ENCODE results near the gene VIL1.

Gene VIL1

GRCh38 chr2:218456849-218457248, 37.9 kb downstream of the VIL1 start:
- no peak for DNase-seq (ENCODE audit: low read depth in 1 of 2, low spot score in 1 of 2)
- no peak overlapping the region for H3K4me3 ChIP-seq (replicated peaks; ENCODE audit: insufficient read depth, low read length)
- TF ChIP-seq CTCF (IDR thresholded peaks at IDR 0.05; ENCODE audit: insufficient read depth, low read length) (no peak), SPI1 (IDR thresholded peaks at IDR 0.05; ENCODE audit: borderline replicate concordance, low read depth) (no peak), POLR2AphosphoS5 (IDR thresholded peaks at IDR 0.05; ENCODE audit: low read depth) (no peak), REST (IDR thresholded peaks at IDR 0.05; ENCODE audit: insufficient replicate concordance, low read depth) (no peak), GABPA (IDR thresholded peaks at IDR 0.05; ENCODE audit: low read depth) (no peak)
- H3K27me3 ChIP-seq (ENCODE audit: insufficient read depth, poor library complexity, severe bottlenecking): no peaks in the 10 kb centered on the region
- H3K27ac ChIP-seq (replicated peaks): no peak overlapping the region

GRCh38 chr2:218458598-218458997, 39.7 kb downstream of the VIL1 start:
- Histone ChIP-seq H3K4me3 (replicated peaks; ENCODE audit: insufficient read depth, low read length) (no peak overlapping the region), H3K27ac (replicated peaks) (no peak overlapping the region), H3K27me3 (ENCODE audit: insufficient read depth, poor library complexity, severe bottlenecking) (no peaks in the 10 kb centered on the region)
- DNase-seq (ENCODE audit: low read depth in 1 of 2, low spot score in 1 of 2): no peak
- TF ChIP-seq SPI1 (IDR thresholded peaks at IDR 0.05; ENCODE audit: borderline replicate concordance, low read depth) (no peak), GABPA (IDR thresholded peaks at IDR 0.05; ENCODE audit: low read depth) (no peak)

GRCh38 chr2:218465987-218466633, 47.2 kb downstream of the VIL1 start:
- no peaks in the 10 kb centered on the region for H3K27me3 ChIP-seq (ENCODE audit: insufficient read depth, poor library complexity, severe bottlenecking)
- H3K4me3 ChIP-seq (replicated peaks; ENCODE audit: insufficient read depth, low read length): no peak overlapping the region
- no peak for DNase-seq (ENCODE audit: low read depth in 1 of 2, low spot score in 1 of 2)
- no peak for TF ChIP-seq POLR2AphosphoS5 (IDR thresholded peaks at IDR 0.05; ENCODE audit: low read depth)
- TF ChIP-seq CTCF (IDR thresholded peaks at IDR 0.05; ENCODE audit: insufficient read depth, low read length): no peak
- no peak for TF ChIP-seq REST (IDR thresholded peaks at IDR 0.05; ENCODE audit: insufficient replicate concordance, low read depth)
- no peak for TF ChIP-seq GABPA (IDR thresholded peaks at IDR 0.05; ENCODE audit: low read depth)
- no peak overlapping the region for H3K27ac ChIP-seq (replicated peaks)

GRCh38 chr2:218470448-218470847, 51.5 kb downstream of the VIL1 start:
- no peaks in the 10 kb centered on the region for H3K27me3 ChIP-seq (ENCODE audit: insufficient read depth, poor library complexity, severe bottlenecking)
- TF ChIP-seq REST (IDR thresholded peaks at IDR 0.05; ENCODE audit: insufficient replicate concordance, low read depth): no peak
- no peak for TF ChIP-seq POLR2AphosphoS5 (IDR thresholded peaks at IDR 0.05; ENCODE audit: low read depth)
- no peak for TF ChIP-seq SPI1 (IDR thresholded peaks at IDR 0.05; ENCODE audit: borderline replicate concordance, low read depth)
- no peak for TF ChIP-seq GABPA (IDR thresholded peaks at IDR 0.05; ENCODE audit: low read depth)
- no peak for TF ChIP-seq CTCF (IDR thresholded peaks at IDR 0.05; ENCODE audit: insufficient read depth, low read length)
- DNase-seq (ENCODE audit: low read depth in 1 of 2, low spot score in 1 of 2): no peak
- H3K4me3 ChIP-seq (replicated peaks; ENCODE audit: insufficient read depth, low read length): no peak overlapping the region
- peak overlapping the region; percentile 12; the same call in 1 of the 2 replicates for H3K27ac ChIP-seq (replicated peaks)

Data from HL-60 (cell line).